GDM1 (cell line): ENCODE data around the gene UGT1A3.

ENCODE experiments used
- DNase-seq: peaks from one replicate; lab custom pipeline; 2025; lab: John Stamatoyannopoulos, UW

The UGT1A3 gene

DNA sequence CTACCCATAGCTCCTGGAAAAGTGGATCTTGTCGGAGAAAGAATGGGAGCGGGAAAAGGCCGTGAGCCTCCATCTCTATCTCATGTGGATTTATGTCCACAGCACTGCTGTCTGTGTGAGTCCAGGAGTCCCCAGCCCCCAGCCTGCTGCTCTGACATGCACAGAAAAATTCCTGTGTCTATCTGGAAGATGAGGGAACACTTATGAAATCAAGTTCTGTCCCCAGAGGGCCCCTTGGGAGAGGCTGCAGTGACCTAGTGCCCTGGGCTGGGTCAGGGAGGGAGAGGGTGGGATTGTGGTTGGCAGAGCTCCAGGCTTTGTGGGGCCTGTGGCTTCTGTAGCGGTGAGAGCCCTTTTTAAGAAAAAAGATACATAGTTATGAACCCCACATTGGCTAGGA is 87.9 kb downstream of the UGT1A3 start:
- no peak for DNase-seq

DNA sequence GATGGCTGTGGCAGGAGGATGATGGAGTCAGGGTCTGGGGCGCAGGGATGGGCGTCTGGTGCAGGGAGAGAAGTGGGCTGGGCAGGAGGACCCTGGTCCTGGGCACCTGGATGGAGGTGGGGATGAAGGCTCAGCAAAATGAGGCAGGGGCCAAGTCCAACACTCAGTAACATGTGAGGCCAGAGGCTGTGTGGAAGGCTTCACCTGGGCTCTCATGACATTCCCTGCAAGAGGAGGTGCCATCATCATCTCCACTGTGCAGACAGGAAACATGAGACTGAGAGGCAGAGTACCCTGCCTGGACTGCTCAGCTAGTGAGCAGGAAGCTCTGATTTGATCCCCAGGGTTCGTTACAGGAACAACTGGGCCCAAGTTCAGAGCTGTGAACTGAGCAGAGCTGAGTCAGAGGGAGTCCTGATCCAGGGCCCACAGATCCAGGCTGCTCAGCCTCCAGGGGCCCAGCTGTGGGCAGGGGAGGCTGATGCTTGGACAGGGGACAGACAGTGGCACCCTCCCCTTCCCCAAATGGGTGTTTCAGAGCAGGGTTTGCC is 88.6 kb downstream of the UGT1A3 start:
- no peak for DNase-seq

- DNase-seq: no peak
Measured at GRCh38 chr2:233817995-233818638, 89.3 kb downstream of the UGT1A3 start.

- no peak for DNase-seq
Measured at GRCh38 chr2:233818639-233819621, 90.1 kb downstream of the UGT1A3 start.

- DNase-seq: no peak
Measured at GRCh38 chr2:233819884-233820773, 91.3 kb downstream of the UGT1A3 start.

DNA sequence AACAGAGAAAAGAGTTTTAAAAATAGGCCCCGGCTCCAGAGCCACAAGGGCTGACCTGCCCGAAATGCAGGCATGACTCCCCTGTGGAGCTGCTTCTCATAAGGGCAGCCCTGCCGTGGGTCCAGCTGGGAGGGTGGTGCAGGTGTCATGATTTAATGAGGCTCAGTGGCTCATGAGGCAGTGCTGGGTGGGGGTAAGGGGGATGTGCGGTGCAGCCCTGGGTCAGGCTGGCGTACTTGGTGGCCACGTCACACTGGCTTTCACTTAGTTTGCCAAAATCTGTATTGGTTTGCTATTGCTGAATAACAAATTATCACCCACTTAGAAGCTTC is 91.9 kb downstream of the UGT1A3 start:
- DNase-seq: no peak

DNA sequence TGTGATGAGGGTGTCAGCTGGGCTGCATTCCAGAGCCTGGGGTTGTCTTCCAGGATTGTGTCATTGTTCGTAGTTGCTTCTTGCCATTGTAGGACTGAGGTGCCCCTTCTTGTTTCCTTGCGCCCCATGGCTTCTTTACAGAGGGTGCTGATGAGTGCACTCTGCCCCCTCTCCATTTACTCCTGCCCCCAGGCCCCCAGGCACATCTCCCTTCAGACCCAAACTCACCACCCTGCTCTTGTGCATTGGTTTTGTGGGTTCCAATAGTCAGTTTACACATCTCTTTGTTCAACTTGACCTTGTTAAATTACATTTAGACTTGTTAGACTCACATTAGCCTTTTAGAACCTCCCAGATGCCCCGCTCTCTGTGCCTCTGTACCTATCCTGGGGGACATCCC is 92.4 kb downstream of the UGT1A3 start:
- DNase-seq: no peak

DNA sequence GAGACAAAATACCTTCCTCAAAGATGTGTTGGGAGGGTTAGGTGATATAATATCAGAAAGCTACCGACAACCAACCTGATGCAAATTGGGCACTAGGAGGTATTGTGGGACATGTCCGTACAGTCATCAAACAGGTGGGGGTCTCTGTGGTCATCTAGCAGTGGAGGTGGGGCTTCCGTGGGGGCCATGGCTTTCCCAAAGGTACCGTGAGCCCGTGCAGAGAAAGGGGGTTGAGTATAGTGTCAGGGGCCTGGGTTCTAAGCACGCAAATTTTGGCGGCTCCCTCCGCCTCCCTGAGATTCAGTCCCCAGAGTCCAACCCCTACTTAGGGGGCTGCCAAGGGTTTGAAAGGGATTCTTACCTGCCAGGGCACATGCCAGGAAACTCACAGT is 92.9 kb downstream of the UGT1A3 start:
- no peak for DNase-seq

DNA sequence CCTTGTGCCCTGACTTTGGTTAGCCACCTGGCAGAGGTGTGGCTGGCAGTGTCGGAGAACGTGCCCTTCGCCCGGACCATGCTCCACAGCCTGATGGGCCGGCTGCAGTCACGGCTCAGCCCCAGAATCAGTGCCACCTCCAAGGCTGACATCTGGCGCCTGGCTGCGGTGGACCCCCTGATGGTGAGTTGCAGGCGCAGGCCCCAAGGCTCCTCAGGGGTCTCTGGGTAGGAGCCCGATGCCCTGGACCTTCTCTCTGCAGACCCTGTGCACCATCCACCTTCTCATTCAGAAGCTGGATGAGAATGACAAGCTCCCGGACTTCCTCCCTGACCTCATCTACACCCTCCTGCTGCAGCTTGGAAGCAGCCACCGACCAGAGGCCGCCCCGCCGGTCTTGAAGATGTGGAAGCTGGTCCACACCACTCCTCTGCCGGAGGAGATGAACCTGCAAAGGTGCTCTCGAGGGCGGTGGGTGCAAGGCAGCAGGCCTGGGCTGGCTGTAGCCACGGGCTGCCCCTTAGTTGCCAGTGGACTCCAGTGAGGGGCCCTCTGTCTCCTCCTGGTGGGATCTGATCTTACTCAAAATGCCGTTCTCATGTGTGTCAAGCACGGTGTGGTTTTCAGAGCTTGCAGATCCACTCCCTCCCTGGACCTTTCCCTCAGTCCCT is 93.4 kb downstream of the UGT1A3 start:
- DNase-seq: no peak
